HepG2 (cell line): Measurements from ENCODE around the gene IGDCC3. TPM values are rescaled to one million over a fixed set of nuclear protein-coding genes. Genes with fewer than 3 reads are reported as not detected.

Experiments
- ATAC-seq: fragments of 200-7000 bp; cut with Tn5 transposase; 3 replicates; pipeline ENCODE4 v1.9.1; 2020; ENCODE audit warnings: mild to moderate bottlenecking, moderate library complexity
- BruUV-seq: library from RNA; stranded (reverse); fragments of 400-500 nt; replicated peaks from 2 replicates; lab custom pipeline; 2021; lab: Mats Ljungman, UMichigan
- CTCF ChIA-PET: fragments of 300-600 bp; formaldehyde crosslinking; extraction: SDS; loops from one replicate; lab custom pipeline; 2021; ENCODE audit warnings: low total read pairs, inconsistent platforms, low intra/inter-chr PET ratio; lab: Yijun Ruan, JAX
- POLR2A ChIA-PET: fragments of 350-600 bp; sonication (Branson Sonifier 250); formaldehyde crosslinking; loops from one replicate; lab custom pipeline; 2020; ENCODE audit warnings: antibody characterized with exemption, inconsistent platforms; lab: Yijun Ruan, JAX
- DNase-seq: peaks from one replicate; pipeline ENCODE4 v3.0.0-alpha.2; 2015; ENCODE audit warnings: low spot score
- FAIRE-seq: peaks from 3 replicates; lab custom pipeline; 2011; peaks lifted over from hg19 to GRCh38; lab: Jason Lieb, UNC
- H2AFZ ChIP-seq: one replicate; pipeline ENCODE4 v1.6.1; 2011; ENCODE audit warnings: low read length, inconsistent platforms
- H3K27ac ChIP-seq: fragments of 300-600 bp; 3 replicates; pipeline ENCODE4 v1.8.0; 2011; ENCODE audit warnings: mixed run types, mild to moderate bottlenecking, mixed read lengths, low read length, inconsistent platforms; ENCODE audit not compliant: insufficient read depth; ENCODE audit errors: extremely low read length
- H3K27me3 ChIP-seq, 2 experiments: fragments of 200-600 bp in 1 of 2; 2 replicates in 1 of 2; 3 replicates in 1 of 2; pipeline versions ENCODE4 v1.6.0 to v1.8.0; 2011; ENCODE audit warnings: low read length in 2 of 2, mild to moderate bottlenecking in 2 of 2, moderate library complexity in 2 of 2, inconsistent platforms in 1 of 2; ENCODE audit not compliant: insufficient read depth in 2 of 2, control insufficient read depth in 1 of 2
- H3K36me3 ChIP-seq, 2 experiments: fragments of 200-600 bp in 1 of 2; replicated peaks in 1 of 2; 2 replicates in 1 of 2; 3 replicates in 1 of 2; pipeline versions ENCODE4 v1.5.1 to v1.8.0; 2011; ENCODE audit warnings: low read length in 2 of 2, inconsistent platforms in 1 of 2; ENCODE audit not compliant: insufficient read depth in 2 of 2, control insufficient read depth in 1 of 2
- H3K4me1 ChIP-seq: 2 replicates; pipeline ENCODE4 v1.5.1; 2012; ENCODE audit warnings: low read length, inconsistent platforms; ENCODE audit not compliant: insufficient read depth
- H3K4me2 ChIP-seq: 2 replicates; pipeline ENCODE4 v1.6.0; 2011; ENCODE audit warnings: low read depth, low read length, inconsistent platforms
- H3K4me3 ChIP-seq, 3 experiments: fragments of 200-600 bp in 1 of 3; sonication (generic), shearing (Covaris generic) in 1 of 3; replicated peaks in 1 of 3; 2 replicates each; pipeline ENCODE4 v1.5.1; 2011 to 2016; ENCODE audit warnings: low read length in 3 of 3, inconsistent platforms in 2 of 3, low read depth in 2 of 3, mild to moderate bottlenecking in 2 of 3, control low read depth in 1 of 3, mixed read lengths in 1 of 3; ENCODE audit not compliant: insufficient read depth in 1 of 3
- H3K79me2 ChIP-seq: one replicate; pipeline ENCODE4 v1.6.1; 2011; ENCODE audit warnings: low read length, inconsistent platforms; ENCODE audit not compliant: insufficient read depth
- H3K9ac ChIP-seq: 2 replicates; pipeline ENCODE4 v1.6.0; 2011; ENCODE audit warnings: mild to moderate bottlenecking, low read depth, low read length, inconsistent platforms; ENCODE audit not compliant: insufficient read depth
- H3K9me3 ChIP-seq: 2 replicates; pipeline ENCODE4 v1.5.1; 2012; ENCODE audit warnings: mild to moderate bottlenecking, low read length
- H4K20me1 ChIP-seq: 2 replicates; pipeline ENCODE4 v1.6.0; 2011; ENCODE audit warnings: inconsistent platforms, mild to moderate bottlenecking, low read length, moderate library complexity; ENCODE audit not compliant: insufficient read depth
- ASH2L ChIP-seq: fragments of 300-600, 200-600 bp; sonication (generic); IDR thresholded peaks from 2 replicates; pipeline ENCODE4 v1.7.0; 2017; ENCODE audit warnings: low read depth, mild to moderate bottlenecking, moderate library complexity, mixed read lengths, low read length; ENCODE audit not compliant: insufficient read length
- EED ChIP-seq: sonication (generic); formaldehyde crosslinking; IDR thresholded peaks from 2 replicates; pipeline ENCODE4 v1.5.0; 2020; ENCODE audit warnings: mild to moderate bottlenecking, missing genetic modification reagents
- FOXK1 ChIP-seq: sonication (generic); formaldehyde crosslinking; IDR thresholded peaks from 2 replicates; pipeline ENCODE4 v1.4.0; 2020; ENCODE audit warnings: low read depth, missing genetic modification reagents, borderline replicate concordance
- GATAD2A ChIP-seq: IDR thresholded peaks from 2 replicates; pipeline ENCODE4 v1.6.1; 2016
- NAIF1 ChIP-seq: sonication (generic); formaldehyde crosslinking; IDR thresholded peaks from 2 replicates; pipeline ENCODE4 v1.5.0; 2020; ENCODE audit warnings: mild to moderate bottlenecking, missing genetic modification reagents, borderline replicate concordance
- NCOA1 ChIP-seq: sonication (generic); formaldehyde crosslinking; IDR thresholded peaks from 2 replicates; pipeline ENCODE4 v1.9.0; 2021; ENCODE audit warnings: missing genetic modification reagents
- PCBP2 ChIP-seq: fragments of 200-400 bp; formaldehyde crosslinking; optimal IDR thresholded peaks from 2 replicates; pipeline ENCODE3; 2018; ENCODE audit warnings: low read length, low read depth; ENCODE audit not compliant: poor library complexity, severe bottlenecking
- POLR2G ChIP-seq: fragments of 200-400 bp; formaldehyde crosslinking; IDR thresholded peaks from 2 replicates; pipeline ENCODE4 v1.6.1; 2018; ENCODE audit warnings: mild to moderate bottlenecking, low read depth, low read length, moderate library complexity
- TGIF2 ChIP-seq: IDR thresholded peaks from 2 replicates; pipeline ENCODE4 v1.6.1; 2016; ENCODE audit warnings: control low read depth, missing compliant biosample characterization
- YEATS2 ChIP-seq: sonication (generic); formaldehyde crosslinking; IDR thresholded peaks from 2 replicates; pipeline ENCODE4 v1.4.0; 2020; ENCODE audit warnings: missing genetic modification reagents, borderline replicate concordance
- ZMYM2 ChIP-seq: sonication (generic); formaldehyde crosslinking; IDR thresholded peaks from 2 replicates; pipeline ENCODE4 v1.8.0; 2022; ENCODE audit warnings: mild to moderate bottlenecking, missing genetic modification reagents
- ZNF20 ChIP-seq: sonication (generic); formaldehyde crosslinking; IDR thresholded peaks from 2 replicates; pipeline ENCODE4 v1.4.0; 2020; ENCODE audit warnings: mild to moderate bottlenecking, moderate library complexity, missing genetic modification reagents
- ZNF232 ChIP-seq: sonication (generic); formaldehyde crosslinking; IDR thresholded peaks from 2 replicates; pipeline ENCODE4 v1.4.0; 2020; ENCODE audit warnings: missing genetic modification reagents, borderline replicate concordance
- ZNF317 ChIP-seq: sonication (generic); formaldehyde crosslinking; IDR thresholded peaks from 2 replicates; pipeline ENCODE4 v1.5.0; 2020; ENCODE audit warnings: mild to moderate bottlenecking, missing genetic modification reagents
- ZNF609 ChIP-seq: sonication (generic); formaldehyde crosslinking; IDR thresholded peaks from 2 replicates; pipeline ENCODE4 v1.4.0; 2020; ENCODE audit warnings: mild to moderate bottlenecking, missing genetic modification reagents, borderline replicate concordance
- WGBS: methylation state at CpG from one replicate; pipeline ENCODE4 v1.1.6; 2017; ENCODE audit warnings: low lambda C conversion rate; 5-methylcytosine and 5-hydroxymethylcytosine counted together
- in situ Hi-C: cut with HindIII; loops from 2 replicates; pipeline ENCODE4 v1.10.0; 2017; ENCODE audit warnings: low pct_unique_long_range_greater_than_20kb; ENCODE audit not compliant: extremely low pct_ligation_motif_present
- intact Hi-C: fragments of 100-400 bp; cut with micrococcal nuclease; formaldehyde crosslinking; loops from one replicate; pipeline ENCODE4 v1.10.0; 2022; ENCODE audit not compliant: unreplicated experiment
- polyA plus RNA-seq, 8 experiments: library from polyadenylated mRNA; depleted of rRNA in 3 of 8; stranded (reverse) in 7 of 8; unstranded in 1 of 8; fragments of >200 nt; fragmentation: Illumina TruSeq in 4 of 8; extraction: Trizol in 4 of 8; gene quantifications; 2 replicates each; pipeline versions ENCODE4 v1.2.1 to v1.2.3, GENCODE V29; 2011 to 2016; ENCODE audit warnings: low read depth in 4 of 8, missing spikeins in 1 of 8, mixed read lengths in 1 of 8; ENCODE audit not compliant: insufficient read depth in 1 of 8
- total RNA-seq, 5 experiments: library from RNA; depleted of rRNA; stranded (reverse); fragments of >200 nt; fragmentation: Illumina TruSeq; extraction: Trizol; gene quantifications; 2 replicates each; pipeline ENCODE4 v1.2.3, GENCODE V29; 2016; ENCODE audit warnings: low read depth in 1 of 5

Gene IGDCC3
- total and polyA plus RNA-seq, 2 of the 13 experiments (the other 11 are each of a cell fraction or from before 2014, with no cell fraction given), result 30.1 to 51.8 TPM

- Histone ChIP-seq H2AFZ (no peak overlapping the region), H3K4me2 (no peak overlapping the region), H3K36me3 (no peaks in the 10 kb centered on the region), H3K27ac (no peak overlapping the region), H3K4me3 (no peak overlapping the region), H3K27me3 (peaks cover 3 to 27% of the 10 kb centered on the region in 2 experiments; a peak in 3 of 5 replicates), H3K79me2 (no peaks in the 10 kb centered on the region)
- 0% methylated on average over 1 of the region's 1 CpG for WGBS
- CTCF ChIA-PET, result interaction anchor here (1.3 kb wide), 1 partner anchor 72 kb away, joined by 3 read pairs; no protein-coding TSS in a partner anchor
- in situ Hi-C loops, result no loop called here
- ATAC-seq (no peak), FAIRE-seq (no peak)
- no TSS peak for BruUV-seq
- TF ChIP-seq TGIF2 (no peak), PCBP2 (no peak), ASH2L (no peak), GATAD2A (CRISPR knock-in tag) (no peak), NCOA1 (no peak), ZNF609 (no peak), ZNF232 (CRISPR knock-in tag) (no peak), YEATS2 (CRISPR knock-in tag) (no peak), ZMYM2 (CRISPR knock-in tag) (no peak), NAIF1 (CRISPR knock-in tag) (no peak), POLR2G (no peak), EED (CRISPR knock-in tag) (no peak), FOXK1 (CRISPR knock-in tag) (no peak), ZNF20 (no peak), ZNF317 (no peak)
- TF ChIP-seq, all 625 proteins: peak for 0
- Histone ChIP-seq H4K20me1 (no peaks in the 10 kb centered on the region), H3K9ac (no peak overlapping the region), H3K4me1 (peaks cover 45% of the 10 kb centered on the region), H3K9me3 (no peaks in the 10 kb centered on the region)
- intact Hi-C loops, result no loop called here
- POLR2A ChIA-PET, result no interaction called here
- no peak for DNase-seq
These were observed 12.6 kb upstream of the IGDCC3 start for GRCh38 chr15:65390447-65390846.
